C4-2B (cell line): ENCODE data around the gene SNAP47.

Experiments used
- H3K27ac ChIP-seq: fragments of 450-650 bp; 2 replicates; pipeline ENCODE4 v1.5.1; 2017
- ZFX ChIP-seq: fragments of 450-650 bp; IDR thresholded peaks from 2 replicates; pipeline ENCODE4 v1.6.1; 2017
- TF ChIP-seq, protein P1 (sequence below): fragments of 450-650 bp; conservative IDR thresholded peaks from 2 replicates; pipeline ENCODE4 v1.5.1; 2017; ENCODE audit warnings: mild to moderate bottlenecking

The SNAP47 gene

DNA sequence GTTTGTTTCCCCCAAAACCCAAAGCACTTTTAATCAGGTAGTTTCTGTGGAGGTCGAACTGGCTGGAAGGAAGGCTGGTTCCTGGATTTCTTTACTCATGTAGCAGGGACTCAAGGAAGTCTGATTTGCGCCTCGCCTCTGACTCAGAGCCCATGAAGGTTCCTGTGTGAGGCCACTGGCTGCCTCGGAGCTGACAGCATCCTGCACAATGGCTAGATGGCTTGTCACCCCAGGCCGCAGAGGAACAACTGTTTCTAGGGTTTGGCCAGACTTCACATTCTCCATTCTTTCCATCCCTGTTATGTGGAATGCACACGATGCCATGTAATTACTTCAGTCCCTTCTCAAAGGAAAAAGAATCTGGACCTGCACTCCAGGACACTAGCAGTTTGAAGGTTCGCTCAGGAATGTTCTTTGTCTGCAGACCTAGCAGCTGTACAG is 41.1 kb downstream of the SNAP47 start:
- no peak overlapping the region for H3K27ac ChIP-seq
- no peak for TF ChIP-seq ZFX
- TF ChIP-seq, protein P1, sequence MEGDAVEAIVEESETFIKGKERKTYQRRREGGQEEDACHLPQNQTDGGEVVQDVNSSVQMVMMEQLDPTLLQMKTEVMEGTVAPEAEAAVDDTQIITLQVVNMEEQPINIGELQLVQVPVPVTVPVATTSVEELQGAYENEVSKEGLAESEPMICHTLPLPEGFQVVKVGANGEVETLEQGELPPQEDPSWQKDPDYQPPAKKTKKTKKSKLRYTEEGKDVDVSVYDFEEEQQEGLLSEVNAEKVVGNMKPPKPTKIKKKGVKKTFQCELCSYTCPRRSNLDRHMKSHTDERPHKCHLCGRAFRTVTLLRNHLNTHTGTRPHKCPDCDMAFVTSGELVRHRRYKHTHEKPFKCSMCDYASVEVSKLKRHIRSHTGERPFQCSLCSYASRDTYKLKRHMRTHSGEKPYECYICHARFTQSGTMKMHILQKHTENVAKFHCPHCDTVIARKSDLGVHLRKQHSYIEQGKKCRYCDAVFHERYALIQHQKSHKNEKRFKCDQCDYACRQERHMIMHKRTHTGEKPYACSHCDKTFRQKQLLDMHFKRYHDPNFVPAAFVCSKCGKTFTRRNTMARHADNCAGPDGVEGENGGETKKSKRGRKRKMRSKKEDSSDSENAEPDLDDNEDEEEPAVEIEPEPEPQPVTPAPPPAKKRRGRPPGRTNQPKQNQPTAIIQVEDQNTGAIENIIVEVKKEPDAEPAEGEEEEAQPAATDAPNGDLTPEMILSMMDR = no peak

DNA sequence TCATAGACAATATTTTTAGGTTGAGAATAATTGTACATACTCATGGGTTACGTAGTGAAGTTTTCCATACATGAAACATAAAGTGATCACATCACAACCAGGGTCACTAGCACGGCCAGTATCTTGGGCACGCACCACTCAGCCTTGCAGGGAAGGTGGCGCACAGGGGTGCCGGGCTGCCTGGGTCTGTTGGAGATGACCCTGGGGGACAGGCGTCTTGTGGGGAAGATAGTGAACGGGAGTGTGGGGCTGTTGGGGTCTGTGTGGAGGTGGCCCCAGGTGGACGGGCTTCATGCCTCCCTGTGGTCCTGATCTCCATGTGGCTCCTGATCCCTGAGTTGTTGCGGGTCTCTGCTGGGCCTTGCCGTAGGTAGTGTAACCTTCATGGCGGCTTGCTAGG is 41.9 kb downstream of the SNAP47 start:
- TF ChIP-seq ZFX = no peak
- TF ChIP-seq, protein P1 = no peak
- no peak overlapping the region for H3K27ac ChIP-seq

- TF ChIP-seq, protein P1 = no peak
- TF ChIP-seq ZFX = no peak
- H3K27ac ChIP-seq = no peak overlapping the region
Measured at GRCh38 chr1:227777646-227778045, 42.4 kb downstream of the SNAP47 start.

DNA sequence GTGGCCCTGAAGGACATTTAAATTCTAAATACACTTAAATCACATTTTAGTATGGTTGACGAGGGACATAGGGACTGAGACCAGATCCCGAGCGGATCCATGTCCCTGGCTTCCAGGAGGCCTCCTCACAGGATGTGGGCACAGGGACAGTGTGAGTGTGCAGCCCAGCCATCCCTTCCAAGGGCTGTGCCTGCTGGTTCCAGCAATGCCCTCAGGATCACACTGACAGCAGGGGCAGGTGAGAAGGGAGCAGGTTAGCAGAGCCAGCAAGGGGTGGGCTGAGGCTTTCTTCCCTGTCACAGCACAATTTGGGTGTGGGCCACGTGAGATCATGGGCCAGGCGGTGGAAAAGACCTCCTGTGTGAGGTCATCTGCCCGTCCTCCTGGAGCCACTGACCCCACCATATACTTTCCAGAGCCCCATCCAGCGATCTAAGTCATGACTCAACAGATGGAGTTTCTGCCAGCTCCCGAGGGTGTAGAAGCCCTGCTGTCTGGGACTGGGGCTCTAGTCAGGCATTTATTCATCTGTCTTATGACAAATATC is 43.2 kb downstream of the SNAP47 start:
- H3K27ac ChIP-seq = no peak overlapping the region
- TF ChIP-seq ZFX = no peak
- TF ChIP-seq, protein P1 = no peak

- no peak for TF ChIP-seq ZFX
- TF ChIP-seq, protein P1 = no peak
Measured at GRCh38 chr1:227779021-227779441, 43.8 kb downstream of the SNAP47 start.

DNA sequence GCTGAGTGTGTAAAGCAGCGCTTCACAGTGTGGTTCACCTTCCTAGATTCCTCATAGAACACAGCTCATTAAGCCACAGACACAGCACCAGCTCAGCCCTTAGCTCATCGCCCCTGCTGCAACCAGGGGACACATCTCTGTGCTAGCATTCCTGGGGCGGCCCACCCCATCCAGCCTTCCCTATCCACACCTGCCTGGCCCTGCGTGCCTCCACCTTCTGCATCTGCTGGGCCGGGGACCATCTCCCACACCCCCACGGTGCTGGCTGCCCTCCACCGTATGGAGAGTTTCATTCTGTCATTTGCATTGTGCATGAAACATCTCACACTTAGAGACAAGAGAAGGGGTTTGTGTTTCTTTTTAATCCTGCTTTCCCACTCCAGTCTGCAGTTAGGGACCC is 44.5 kb downstream of the SNAP47 start:
- no peak for TF ChIP-seq ZFX
- TF ChIP-seq, protein P1 = no peak

More at GRCh38 chr1:227779021-227779441, 43.8 kb downstream of the SNAP47 start:
- no peak overlapping the region for H3K27ac ChIP-seq

GRCh38 chr1:227780101-227781044 is 45.1 kb downstream of the SNAP47 start:
- no peak overlapping the region for H3K27ac ChIP-seq
- TF ChIP-seq, protein P1 = no peak
- no peak for TF ChIP-seq ZFX

More for the DNA sequence above, 44.5 kb downstream of the SNAP47 start:
- H3K27ac ChIP-seq = no peak overlapping the region
